ENCODE measurements around the gene GLIS1. TPM values are rescaled to one million over a fixed set of nuclear protein-coding genes. Genes with fewer than 3 reads are reported as not detected.
A peak's percentile ranks its signal among the peaks of the same experiment; 100 is the strongest.
"Not testable (repeated sequence)": the region's sequence is repeated elsewhere in the genome, so short reads cannot be mapped to it uniquely, and the experiment has no call there.

GLIS1 gene
- 3.0 and 4.7 TPM in 2 replicates for total RNA-seq (2014; rRNA removed; shearing (Covaris generic))

DNA sequence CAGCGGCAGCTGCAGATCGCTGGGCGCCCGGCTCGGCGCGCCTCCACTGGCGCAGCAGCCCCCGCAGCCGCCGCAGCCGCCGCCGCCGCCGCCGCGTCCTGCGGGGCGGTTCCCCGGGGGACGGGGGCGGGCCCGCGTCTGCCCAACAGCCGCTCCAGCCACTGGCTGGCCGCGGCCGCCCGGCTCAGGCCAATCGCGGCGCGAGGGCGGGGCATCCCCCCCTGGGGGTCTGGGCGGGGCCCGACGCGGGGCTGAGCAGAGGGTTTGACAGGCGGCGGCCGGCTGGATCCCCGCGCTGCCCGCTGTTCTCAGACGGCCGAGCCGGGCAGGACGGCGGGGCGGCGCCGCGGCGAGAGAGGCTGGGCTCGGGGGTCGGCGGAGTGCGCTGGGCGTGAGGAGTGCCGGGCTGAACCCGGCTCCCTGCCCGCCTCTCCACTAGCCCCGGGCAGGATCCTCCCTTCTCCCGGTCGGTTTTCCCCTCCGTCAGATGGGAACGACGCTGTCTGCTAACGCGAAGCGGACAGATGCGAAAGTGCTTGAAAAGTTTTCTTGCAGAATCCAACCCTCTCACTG lies at the start of gene GLIS1:
Gene GLIS1, minus strand, starts transcription at position 56 of the 573 bp plus-strand sequence. CDS start 1,100 bp downstream, outside the sequence.
- DNase-seq (ENCODE audit: low read depth) = peak; percentile 96

DNA sequence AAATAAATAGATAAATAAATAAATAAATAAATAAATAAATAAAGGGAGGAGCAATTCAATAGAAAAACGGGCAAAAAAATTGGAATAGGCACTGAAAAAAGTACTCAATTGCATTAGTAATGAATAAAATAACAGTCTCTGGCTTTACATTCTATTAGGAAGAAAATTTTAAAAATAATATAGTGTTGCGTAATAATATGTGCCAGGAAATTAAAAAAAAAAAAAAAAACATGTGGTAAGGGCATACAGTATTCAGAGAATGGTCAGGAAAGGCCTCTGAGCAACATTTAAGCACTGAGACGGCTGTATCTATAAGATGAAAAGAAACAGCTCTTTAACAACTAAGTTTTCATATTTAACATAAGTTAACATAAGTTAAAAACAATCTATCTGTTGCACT lies 48.7 kb upstream of the GLIS1 start:
- DNase-seq (ENCODE audit: low read depth) = no peak

DNA sequence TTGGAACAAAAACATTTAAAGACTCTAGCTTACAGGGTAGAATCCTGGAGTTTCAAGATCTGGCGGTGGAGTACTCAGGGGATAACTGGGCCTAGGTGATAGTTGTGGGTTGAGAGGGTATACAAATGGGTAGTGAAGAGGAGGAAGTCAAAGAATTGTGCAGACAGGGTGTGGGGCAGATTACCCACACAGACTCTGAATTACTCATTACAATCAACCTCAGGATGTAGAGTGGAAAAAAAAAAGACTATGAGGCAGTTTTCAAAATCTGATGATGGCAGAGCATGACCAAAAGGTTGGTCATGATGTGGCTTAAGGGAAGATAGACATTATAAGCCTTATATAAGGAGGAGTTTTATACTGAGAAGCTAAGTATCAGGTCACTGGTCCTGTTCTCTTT lies 44.1 kb upstream of the GLIS1 start:
- DNase-seq (ENCODE audit: low read depth) = no peak

DNA sequence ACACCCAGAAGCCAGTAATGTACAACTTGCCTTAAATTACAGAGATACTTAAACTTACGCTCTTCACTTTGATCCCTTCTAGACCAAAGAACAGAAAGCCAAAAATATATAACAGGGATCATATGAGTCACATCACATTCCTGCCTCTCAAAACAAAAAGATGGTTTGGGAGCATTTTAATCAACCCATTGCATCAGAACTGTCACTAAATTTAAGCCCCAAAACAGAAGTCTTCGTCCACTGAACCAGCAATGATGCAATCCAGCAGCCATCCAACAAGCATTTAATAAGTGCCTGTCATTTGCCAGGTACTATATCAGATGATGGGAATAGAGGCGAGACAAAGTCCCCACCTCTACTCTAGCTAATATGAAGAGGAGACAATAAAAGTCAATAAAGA lies 42.7 kb upstream of the GLIS1 start:
- DNase-seq (ENCODE audit: low read depth) = no peak

- DNase-seq (ENCODE audit: low read depth) = no peak
Measured at GRCh38 chr1:53777272-53777671, 38.3 kb upstream of the GLIS1 start.

DNA sequence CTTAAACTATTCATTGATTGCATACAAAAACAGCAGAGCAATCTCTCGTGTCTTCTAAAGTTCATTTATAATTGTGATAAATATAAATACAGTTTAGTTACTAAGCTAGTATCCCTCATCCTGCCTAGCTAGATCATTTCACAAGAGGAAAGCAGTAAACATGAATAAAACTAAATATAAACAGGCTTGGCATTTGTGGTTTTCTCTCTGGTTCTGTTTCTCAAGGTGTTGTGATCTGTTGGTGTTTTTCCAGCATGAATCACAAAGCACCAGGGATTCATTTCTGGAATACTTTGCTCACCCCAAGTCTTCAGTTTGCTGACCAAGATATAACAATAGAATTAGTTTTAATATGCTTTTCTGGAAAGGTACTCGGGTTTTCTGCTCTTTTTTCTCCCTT lies 32.7 kb upstream of the GLIS1 start:
- DNase-seq (ENCODE audit: low read depth) = no peak

DNA sequence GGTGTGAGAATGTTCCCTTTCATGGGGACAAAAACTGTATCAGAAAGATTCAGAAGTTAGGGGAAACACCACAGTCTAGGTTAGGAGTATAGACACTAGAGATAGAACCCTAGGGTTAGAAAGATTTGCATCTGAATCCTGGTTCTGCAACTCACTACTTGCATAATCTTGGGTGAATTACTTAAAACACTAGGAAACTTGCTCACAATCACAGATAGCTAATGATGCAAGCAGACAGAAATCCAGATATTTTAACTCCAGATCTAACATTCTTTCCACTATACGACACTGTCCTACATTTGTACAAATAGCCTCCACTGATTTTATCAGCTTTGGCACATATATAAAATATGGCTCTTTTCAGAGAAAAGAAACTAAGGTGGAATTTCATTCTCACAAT lies 30.8 kb upstream of the GLIS1 start:
- no peak for DNase-seq (ENCODE audit: low read depth)

DNA sequence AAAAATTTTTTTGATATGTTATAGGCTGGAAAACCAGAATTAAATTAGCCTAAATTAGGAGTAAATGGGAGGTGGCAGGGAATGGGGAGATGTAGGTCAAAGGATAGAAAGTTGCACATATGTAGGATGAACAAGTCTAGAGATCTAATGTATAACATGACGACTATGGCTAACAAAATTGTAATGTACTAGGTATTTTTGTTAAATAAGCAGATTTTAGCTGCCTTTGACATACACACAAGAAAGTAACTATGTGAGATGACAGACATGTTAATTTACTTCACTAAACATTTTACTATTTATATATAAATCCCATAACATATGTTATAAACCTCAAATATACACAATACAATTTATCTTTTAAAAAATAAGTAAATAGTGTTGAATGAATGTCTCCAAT lies 30.2 kb upstream of the GLIS1 start:
- no peak for DNase-seq (ENCODE audit: low read depth)

DNA sequence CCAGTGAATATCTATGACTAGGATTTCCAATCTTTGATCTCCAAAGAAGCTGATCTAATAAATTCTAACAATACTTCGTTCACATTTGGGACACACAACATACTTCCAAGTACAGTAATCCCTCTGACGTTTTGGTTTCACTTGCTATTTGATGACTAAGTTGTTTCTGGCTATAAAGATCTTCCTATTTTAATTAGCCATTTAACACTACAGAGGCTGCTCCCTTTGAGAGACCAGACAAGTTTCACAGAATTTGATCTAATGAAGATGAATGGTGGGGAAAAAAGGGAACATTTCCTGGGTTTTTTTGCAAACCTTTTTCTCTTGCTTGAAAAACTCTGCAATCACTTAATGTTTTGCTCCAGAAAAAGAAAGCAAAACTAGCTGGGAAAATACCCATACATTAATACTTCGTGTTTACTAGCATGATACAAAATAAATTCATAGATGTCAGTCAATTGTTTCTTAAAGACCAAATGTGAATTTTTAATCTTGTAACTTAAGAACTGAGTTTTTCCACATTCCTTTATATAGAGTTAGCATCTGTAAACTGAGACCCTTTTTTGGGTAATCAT lies 28.0 kb upstream of the GLIS1 start:
- DNase-seq (ENCODE audit: low read depth) = peak; percentile 25

- DNase-seq (ENCODE audit: low read depth) = no peak
Measured at GRCh38 chr1:53766194-53766742, 27.3 kb upstream of the GLIS1 start.

GRCh38 chr1:53765657-53766056 lies 26.7 kb upstream of the GLIS1 start:
- peak; percentile 25 for DNase-seq (ENCODE audit: low read depth)

GRCh38 chr1:53763911-53764310 lies 24.9 kb upstream of the GLIS1 start:
- no peak for DNase-seq (ENCODE audit: low read depth)

GRCh38 chr1:53763461-53763860 lies 24.5 kb upstream of the GLIS1 start:
- no peak for DNase-seq (ENCODE audit: low read depth)

DNA sequence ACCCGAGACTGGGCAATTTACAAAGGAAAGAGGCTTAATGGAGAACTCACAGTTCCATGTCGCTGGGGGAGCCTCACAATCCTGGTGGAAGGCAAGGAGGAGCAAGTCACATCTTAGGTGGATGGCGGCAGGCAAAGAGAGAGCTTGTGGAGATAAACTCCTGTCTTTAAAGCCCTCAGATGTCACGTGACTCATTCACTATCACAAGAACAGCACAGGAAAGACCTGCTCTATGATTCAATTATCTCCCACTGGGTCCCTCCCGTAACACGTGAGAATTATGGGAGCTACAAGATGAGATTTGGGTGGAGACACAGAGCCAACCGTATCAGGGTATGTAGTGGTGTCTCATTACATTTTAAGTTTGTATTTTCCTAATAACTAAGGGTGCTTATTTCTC lies 21.5 kb upstream of the GLIS1 start:
- DNase-seq (ENCODE audit: low read depth) = not testable (repeated sequence)

DNA sequence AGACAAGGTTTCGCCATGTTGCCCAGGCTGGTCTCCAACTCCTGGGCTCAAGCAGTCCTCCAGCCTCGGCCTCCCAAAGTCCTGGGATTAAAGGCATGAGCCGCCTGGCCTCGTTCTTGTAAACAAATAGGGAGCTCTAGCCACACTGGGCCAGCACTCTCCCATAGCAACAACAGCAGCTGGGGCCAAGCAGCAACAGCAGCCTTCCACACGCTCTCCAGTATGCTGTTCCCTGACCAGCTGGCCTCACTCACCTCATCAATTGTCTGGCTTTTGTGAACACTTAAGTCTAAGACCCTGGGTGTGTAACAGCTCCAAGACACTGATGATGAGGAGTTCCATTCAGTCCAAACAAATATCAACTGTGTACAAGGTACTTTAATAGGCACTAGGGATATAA lies 16.9 kb upstream of the GLIS1 start:
- DNase-seq (ENCODE audit: low read depth) = no peak

DNA sequence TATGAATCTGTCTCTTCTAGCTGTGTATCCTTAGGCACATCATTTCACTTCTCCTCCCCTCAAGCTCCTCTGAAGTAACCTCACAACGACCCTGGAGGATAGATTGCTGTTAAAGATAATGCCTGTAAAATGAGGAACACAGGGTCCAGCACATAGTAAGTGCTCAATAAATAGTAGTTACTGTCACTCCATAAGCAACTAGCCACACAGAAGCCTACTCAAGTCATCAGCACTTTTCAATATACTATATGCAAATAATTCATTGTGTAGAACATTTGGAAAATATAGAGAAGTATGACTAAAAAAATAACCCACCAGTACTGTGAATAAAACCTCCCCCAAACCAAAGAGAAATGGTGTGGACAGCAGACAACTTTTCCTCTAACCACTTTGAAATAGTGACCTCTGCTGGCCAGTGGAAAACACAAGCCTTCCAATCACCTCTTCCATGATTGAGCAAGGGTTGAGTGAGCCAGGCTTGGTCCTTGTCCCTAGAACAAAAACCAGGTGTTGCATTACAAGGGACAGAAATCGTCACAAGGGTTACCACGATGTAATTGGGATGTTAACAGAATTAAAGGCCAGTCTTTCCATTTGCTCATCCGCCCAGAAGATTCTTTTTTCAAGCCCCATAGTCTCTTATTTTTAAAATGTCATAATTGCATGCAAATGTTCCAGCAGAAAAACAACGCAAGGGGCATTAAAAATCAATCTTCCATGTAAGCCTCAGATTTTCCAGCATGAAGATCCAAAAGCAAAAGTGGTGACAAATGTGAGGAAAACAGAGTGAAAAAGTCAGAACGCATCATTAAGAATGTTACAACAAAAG lies 15.7 kb upstream of the GLIS1 start:
- peak; percentile 63 for DNase-seq (ENCODE audit: low read depth)

- DNase-seq (ENCODE audit: low read depth) = no peak
Measured at GRCh38 chr1:53752281-53752680, 13.3 kb upstream of the GLIS1 start.

DNA sequence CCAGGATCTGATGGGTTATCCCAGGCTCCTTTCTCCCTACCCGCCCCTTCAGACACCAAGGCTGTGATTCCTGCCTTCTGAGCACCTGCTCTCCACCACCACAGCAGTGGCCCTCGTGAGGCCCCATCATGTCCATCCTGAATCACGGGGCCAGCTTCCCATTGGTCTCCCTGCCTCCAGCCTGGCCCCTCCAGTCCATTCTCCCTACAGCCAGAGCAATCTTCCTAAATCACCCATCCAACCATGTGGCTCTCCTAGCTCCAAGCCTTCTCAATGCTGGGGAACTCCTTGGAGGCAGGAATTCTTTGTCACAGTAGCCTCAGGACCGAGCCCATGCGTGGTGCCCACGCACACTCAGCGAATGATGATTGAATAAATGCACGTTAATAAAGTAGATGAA lies 8.9 kb upstream of the GLIS1 start:
- DNase-seq (ENCODE audit: low read depth) = no peak

DNA sequence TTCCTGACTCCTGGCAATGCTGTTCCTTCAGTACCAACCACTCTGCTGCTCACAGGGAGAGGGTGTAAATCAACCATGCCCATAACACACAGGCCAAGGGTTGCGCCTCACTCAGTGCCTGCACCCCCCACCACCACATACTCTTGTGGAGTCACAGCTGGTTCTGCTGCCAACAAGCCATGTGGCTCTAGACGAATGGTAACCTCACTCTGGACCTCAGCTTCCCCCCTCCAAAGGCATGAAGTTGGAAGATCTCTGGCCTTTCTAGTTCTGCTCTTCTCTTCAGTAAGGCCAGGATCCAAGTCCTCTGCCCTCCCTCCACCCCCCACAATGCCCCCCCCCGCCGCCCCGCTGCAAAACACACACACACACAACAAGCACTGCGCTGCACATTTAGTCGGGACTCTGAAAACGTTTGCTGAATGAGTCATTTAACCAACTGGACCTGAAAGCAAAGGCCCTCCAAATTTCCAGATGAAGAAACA lies 1.7 kb upstream of the GLIS1 start:
- peak; percentile 79 for DNase-seq (ENCODE audit: low read depth)

- peak; percentile 43 for DNase-seq (ENCODE audit: low read depth)
Measured at GRCh38 chr1:53738205-53739108, 507 bp downstream of the GLIS1 start.

- DNase-seq (ENCODE audit: low read depth) = peak; percentile 68
Measured at GRCh38 chr1:53737648-53738204, 1.2 kb downstream of the GLIS1 start.

All from Daoy (cell line).